Left renal cortex interstitium (tissue), 4 donors: ENCODE results near the gene ARSA. TPM values are rescaled to one million over a fixed set of nuclear protein-coding genes. Genes with fewer than 3 reads are reported as not detected.
"Not testable (repeated sequence)": the region's sequence is repeated elsewhere in the genome, so short reads cannot be mapped to it uniquely, and the experiment has no call there.

Experiments used
- DNase-seq, 4 donors: peaks; one replicate each; pipeline ENCODE4 v3.0.0-alpha.2; 2013; ENCODE audit warnings: low read depth in 4 of 4, low spot score in 2 of 4, missing footprints in 1 of 4
- polyA plus RNA-seq, 4 donors: library from polyadenylated mRNA; unstranded; fragments of 120-200 nt; gene quantifications; one replicate each; pipeline ENCODE4 v1.2.1, GENCODE V29; 2013; ENCODE audit not compliant: insufficient read length in 4 of 4

Gene ARSA
- polyA plus RNA-seq, 4 donors, result 10.4 to 28.9 (median 19.5) TPM

- DNase-seq, result no peak
These were observed 3.4 kb downstream of the ARSA start for GRCh38 chr22:50624347-50625130.

GRCh38 chr22:50622723-50623327 is 5.1 kb downstream of the ARSA start:
- DNase-seq, result no peak

- DNase-seq, result no peak
These were observed 5.8 kb downstream of the ARSA start for GRCh38 chr22:50621948-50622722.

DNA sequence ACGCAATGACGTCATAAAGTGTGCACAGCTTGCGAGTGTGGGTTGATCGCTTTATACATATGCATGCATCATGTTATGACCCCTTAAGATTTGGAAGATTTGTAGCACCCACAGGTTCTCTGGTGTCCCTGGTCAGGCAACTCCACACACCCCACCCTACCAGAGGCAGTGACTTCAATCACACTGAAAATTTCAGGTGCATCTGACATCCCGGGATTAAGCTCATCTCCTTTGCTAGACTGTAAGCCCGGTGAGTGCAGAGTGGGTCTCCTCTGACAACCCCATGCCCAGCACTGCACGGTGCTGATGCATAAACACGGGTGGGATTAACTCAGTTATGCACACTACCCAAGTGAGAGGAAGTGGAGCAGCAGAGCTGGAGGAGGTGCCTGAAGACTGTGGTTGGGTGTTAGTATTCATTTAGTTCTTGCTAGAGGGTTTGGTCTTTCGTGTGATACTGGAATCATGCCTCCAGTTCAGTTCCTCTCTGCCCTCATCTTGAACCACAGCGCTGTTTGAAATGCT is 6.5 kb downstream of the ARSA start:
- no peak for DNase-seq

- DNase-seq, result peak in 2 of 4 donors; percentile 72 to 80
These were observed 7.2 kb downstream of the ARSA start for GRCh38 chr22:50620593-50621355.

- DNase-seq, result not testable (repeated sequence)
These were observed 13.7 kb downstream of the ARSA start for GRCh38 chr22:50614296-50614695.

DNA sequence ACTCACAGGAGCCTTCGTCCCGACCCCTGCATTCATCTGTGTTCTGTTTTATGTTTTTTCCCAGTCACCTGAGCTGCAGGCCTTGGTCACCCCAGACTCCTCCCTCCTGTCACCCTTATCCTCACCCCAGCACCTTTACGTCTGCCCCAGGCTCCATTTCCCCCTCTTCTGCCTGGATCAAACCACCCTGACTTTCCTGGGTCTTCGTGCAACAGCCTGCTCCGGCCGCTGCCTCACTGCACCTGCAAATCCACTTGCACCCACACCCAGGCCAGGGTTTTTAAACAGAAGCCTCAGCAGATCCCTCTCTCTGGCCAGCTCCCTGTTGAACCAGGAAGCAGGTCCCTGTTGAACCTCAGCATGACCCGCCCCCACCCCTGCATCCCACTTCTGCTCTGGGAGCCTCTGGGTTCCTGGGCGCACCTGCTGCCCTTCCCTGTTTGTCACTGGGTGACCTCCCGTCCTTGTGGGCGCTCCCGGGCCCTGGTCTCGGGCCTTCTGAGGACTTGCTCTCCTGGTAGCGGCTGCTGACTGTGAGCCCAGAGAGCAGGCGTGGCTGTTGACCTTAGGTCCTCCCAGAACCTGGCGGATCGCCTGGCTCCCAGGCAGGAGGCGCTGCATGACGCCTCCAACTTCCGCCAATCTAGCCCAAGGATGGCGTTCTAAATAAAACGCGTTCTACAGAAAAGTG is 14.5 kb downstream of the ARSA start:
- no peak for DNase-seq

- no peak for DNase-seq
These were observed 15.3 kb downstream of the ARSA start for GRCh38 chr22:50612528-50613221.

GRCh38 chr22:50612168-50612527 is 15.8 kb downstream of the ARSA start:
- no peak for DNase-seq

- no peak for DNase-seq
These were observed 16.5 kb downstream of the ARSA start for GRCh38 chr22:50611341-50612060.

GRCh38 chr22:50610581-50610980 is 17.4 kb downstream of the ARSA start:
- DNase-seq, result no peak

- DNase-seq, result no peak
These were observed 17.9 kb downstream of the ARSA start for GRCh38 chr22:50610041-50610451.

DNA sequence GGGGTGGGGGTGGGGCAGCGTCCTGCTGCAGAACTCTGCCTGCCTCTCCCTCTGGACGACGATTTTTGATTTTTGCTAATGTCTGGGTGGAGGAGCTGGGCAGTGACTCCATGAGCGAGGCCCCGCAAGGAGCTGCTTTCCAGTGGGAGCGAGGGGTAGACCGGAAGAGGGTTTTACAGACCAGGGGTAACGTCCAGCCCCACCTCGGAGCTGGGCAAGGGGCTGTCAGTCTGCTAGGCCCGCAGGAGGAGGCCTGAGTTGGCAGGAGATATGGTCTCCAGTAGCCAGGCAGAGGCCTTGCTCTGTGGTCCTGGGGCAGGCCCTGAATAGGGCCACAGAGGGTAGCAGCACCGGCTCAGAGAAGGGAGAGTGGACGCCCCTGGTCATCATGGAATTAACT is 18.4 kb downstream of the ARSA start:
- no peak for DNase-seq

GRCh38 chr22:50608996-50609395 is 19.0 kb downstream of the ARSA start:
- no peak for DNase-seq

DNA sequence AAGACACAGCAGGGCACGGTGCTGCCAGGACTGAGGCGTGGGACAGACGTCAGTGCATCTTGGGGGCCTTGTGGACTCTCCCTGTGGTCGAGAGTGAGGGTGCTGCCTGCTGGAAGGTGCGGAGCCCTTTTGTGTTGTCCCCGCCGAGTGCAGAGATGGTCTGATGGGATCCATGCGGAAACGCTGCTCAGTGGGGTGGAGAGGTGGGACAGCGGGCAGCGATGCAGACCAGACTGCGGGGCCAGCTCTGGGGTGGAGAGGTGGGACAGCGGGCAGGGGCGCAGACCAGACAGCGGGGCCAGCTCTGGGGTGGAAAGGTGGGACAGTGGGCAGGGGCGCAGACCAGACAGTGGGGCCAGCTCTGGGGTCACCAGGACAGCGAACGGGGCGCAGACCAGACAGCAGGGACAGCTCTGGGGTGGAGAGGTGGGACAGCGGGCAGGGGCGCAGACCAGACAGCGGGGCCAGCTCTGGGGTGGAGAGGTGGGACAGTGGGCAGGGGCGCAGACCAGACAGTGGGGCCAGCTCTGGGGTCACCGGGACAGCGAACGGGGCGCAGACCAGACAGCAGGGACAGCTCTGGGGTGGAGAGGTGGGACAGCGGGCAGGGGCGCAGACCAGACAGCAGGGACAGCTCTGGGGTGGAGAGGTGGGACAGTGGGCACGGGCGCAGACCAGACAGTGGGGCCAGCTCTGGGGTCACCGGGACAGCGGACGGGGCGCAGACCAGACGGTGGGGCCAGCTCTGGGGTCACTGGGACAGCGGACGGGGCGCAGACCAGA is 19.7 kb downstream of the ARSA start:
- DNase-seq, result not testable (repeated sequence)

DNA sequence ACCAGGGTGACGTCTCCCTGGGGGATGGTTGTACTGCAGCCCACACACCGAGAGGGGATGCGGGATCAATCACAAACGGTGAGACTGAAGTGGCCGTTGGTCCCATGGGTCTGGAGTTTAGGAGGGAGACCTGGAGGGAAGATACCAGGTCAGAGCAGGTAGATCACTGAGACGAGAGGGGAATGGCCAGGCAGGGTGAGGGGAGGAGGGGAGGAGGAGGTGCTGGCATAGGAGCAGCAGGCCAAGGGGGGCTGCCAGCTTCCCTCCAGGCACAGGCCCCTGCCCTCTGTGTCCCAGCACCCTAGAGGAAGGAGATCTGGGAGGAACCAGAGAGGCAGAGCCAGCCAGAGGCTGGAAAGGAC is 20.3 kb downstream of the ARSA start:
- DNase-seq, result no peak

GRCh38 chr22:50606946-50607658 is 20.9 kb downstream of the ARSA start:
- DNase-seq, result no peak
